Right atrium auricular region (tissue), 2 donors: Measurements from ENCODE around the gene SEC62. TPM values are rescaled to one million over a fixed set of nuclear protein-coding genes. Genes with fewer than 3 reads are reported as not detected.
A peak's percentile ranks its signal among the peaks of the same experiment; 100 is the strongest.

Source experiments
- DNase-seq: peaks from one replicate; pipeline ENCODE4 v3.0.0-alpha.2; 2019; ENCODE audit warnings: low spot score
- H3K27ac ChIP-seq, 2 donors: fragments of 200-600 bp; sonication (generic); 1 replicate in 1 of 2; 2 replicates in 1 of 2; pipeline ENCODE4 v1.5.1; 2016 to 2019
- H3K27me3 ChIP-seq, 2 donors: fragments of 200-600 bp; sonication (generic); one replicate each; pipeline versions ENCODE4 v1.5.1 to v1.6.0; 2017 to 2019
- H3K36me3 ChIP-seq: fragments of 200-600 bp; sonication (generic); one replicate; pipeline ENCODE4 v1.5.1; 2016
- H3K4me1 ChIP-seq, 2 donors: fragments of 200-600 bp; sonication (generic); one replicate each; pipeline versions ENCODE4 v1.5.1 to v1.6.0; 2017 to 2019
- H3K4me3 ChIP-seq, 2 donors: fragments of 200-600 bp; sonication (generic); 1 replicate in 1 of 2; 2 replicates in 1 of 2; pipeline ENCODE4 v1.5.1; 2017 to 2019; ENCODE audit warnings: mild to moderate bottlenecking in 1 of 2, moderate library complexity in 1 of 2
- H3K9me3 ChIP-seq, 2 donors: fragments of 200-600 bp; sonication (generic); one replicate each; pipeline ENCODE4 v1.5.1; 2019
- CTCF ChIP-seq, 2 donors: fragments of 200-600 bp; sonication (generic); IDR thresholded peaks; one replicate each; pipeline ENCODE4 v1.5.1; 2019; ENCODE audit warnings: antibody characterized with exemption in 2 of 2
- total RNA-seq, 2 donors: library from RNA; depleted of rRNA; stranded (reverse); fragments of >200 nt; gene quantifications; one replicate each; pipeline ENCODE4 v1.1.0, GENCODE V29; 2016

Gene SEC62
- total RNA-seq: 10 to 100 TPM; 29.5 to 31.2 TPM

GRCh38 chr3:169966428-169966950, at the start of gene SEC62:
SEC62 (plus strand) TSS chr3:169966807; CDS start chr3:169966823, 16 bp downstream.
- Histone ChIP-seq H3K4me1 (peaks cover 0 to 26% of the 10 kb centered on the region in 2 donors), H3K36me3 (no peaks in the 10 kb centered on the region), H3K27me3 (no peaks in the 10 kb centered on the region), H3K4me3 (peak within 1 kb of the TSS; percentile 89 to 97), H3K9me3 (no peaks in the 10 kb centered on the region), H3K27ac (peak within 1 kb of the TSS; percentile 95 to 99)
- DNase-seq: peak; percentile 95
- TF ChIP-seq CTCF (IDR thresholded peaks at IDR 0.05): peak in 1 of 2 donors; percentile 64

DNA sequence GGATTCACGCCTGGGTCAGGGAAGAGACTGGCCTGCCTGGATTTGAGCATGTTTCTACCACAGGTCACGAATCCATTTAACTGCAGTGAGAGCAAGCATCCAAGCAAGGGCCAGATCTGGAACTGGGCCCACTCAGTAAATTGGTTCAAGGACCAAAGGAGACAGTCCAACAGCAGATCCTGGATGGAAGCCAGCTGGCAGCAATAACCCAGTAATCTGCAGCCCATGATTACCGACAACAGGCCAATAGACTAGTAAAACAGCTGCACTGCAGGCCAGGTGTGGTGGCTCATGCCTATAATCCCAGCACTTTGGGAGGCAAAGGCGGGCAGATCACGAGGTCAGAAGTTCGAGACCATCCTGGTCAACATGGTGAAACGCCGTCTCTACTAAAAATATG, 43.4 kb upstream of the SEC62 start:
- H3K27me3 ChIP-seq: no peaks in the 10 kb centered on the region
- H3K4me3 ChIP-seq: no peak overlapping the region
- no peak for TF ChIP-seq CTCF (IDR thresholded peaks at IDR 0.05)
- H3K4me1 ChIP-seq: no peaks in the 10 kb centered on the region
- no peaks in the 10 kb centered on the region for H3K36me3 ChIP-seq
- peak; percentile 68 for DNase-seq
- no peak overlapping the region for H3K27ac ChIP-seq
- no peaks in the 10 kb centered on the region for H3K9me3 ChIP-seq

DNA sequence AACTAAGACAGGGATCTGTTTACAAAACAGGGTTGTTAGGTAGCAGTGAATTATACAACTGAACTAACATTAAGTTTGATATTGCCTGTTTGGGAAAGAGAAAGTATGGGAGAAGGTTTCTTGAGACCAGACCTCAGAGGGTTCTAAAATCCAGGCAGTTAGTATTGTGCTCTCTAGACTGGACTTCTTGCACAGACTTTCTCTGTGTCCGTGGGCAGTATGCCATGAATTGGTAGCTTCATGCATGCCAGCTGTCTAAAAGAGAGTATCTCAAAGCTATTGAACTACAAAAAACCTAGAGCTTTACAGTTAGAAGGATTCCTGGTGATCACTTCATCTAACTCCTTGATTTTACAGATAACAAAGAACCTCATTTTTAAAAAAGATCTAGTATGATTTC, 42.8 kb upstream of the SEC62 start:
- Histone ChIP-seq H3K27ac (no peak overlapping the region), H3K9me3 (no peaks in the 10 kb centered on the region), H3K4me3 (no peak overlapping the region), H3K36me3 (no peaks in the 10 kb centered on the region), H3K27me3 (no peaks in the 10 kb centered on the region), H3K4me1 (no peaks in the 10 kb centered on the region)
- no peak for TF ChIP-seq CTCF (IDR thresholded peaks at IDR 0.05)
- no peak for DNase-seq

GRCh38 chr3:169929830-169930519, 36.6 kb upstream of the SEC62 start:
- no peak for TF ChIP-seq CTCF (IDR thresholded peaks at IDR 0.05)
- no peak overlapping the region for H3K4me3 ChIP-seq
- H3K4me1 ChIP-seq: no peaks in the 10 kb centered on the region
- no peak for DNase-seq
- no peaks in the 10 kb centered on the region for H3K9me3 ChIP-seq
- H3K27ac ChIP-seq: no peak overlapping the region
- no peaks in the 10 kb centered on the region for H3K27me3 ChIP-seq
- H3K36me3 ChIP-seq: no peaks in the 10 kb centered on the region

DNA sequence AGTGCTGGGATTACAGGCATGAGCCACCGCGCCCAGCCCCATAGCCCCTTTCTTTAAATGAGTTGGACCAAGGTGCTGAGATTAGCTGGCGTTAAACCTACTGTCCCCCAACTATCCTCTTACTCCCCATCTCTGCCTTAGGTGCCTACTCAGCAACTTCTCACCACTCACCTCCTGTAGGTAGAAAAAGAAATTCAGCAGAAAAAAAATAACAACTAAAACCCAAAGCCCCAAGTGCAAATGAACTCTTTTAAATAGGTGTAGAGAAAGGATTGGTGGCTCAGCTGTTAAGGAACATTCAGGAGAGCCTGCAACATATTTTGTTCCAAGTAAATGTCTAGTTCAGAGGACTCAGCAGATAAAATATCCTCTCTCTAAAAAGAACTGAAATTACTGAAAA, 35.8 kb upstream of the SEC62 start:
- Histone ChIP-seq H3K27me3 (no peaks in the 10 kb centered on the region), H3K36me3 (no peaks in the 10 kb centered on the region), H3K9me3 (no peaks in the 10 kb centered on the region), H3K27ac (no peak overlapping the region), H3K4me1 (no peaks in the 10 kb centered on the region), H3K4me3 (no peak overlapping the region)
- DNase-seq: no peak
- TF ChIP-seq CTCF (IDR thresholded peaks at IDR 0.05): no peak
